ENCODE data around the gene CATSPERD. TPM values are rescaled to one million over a fixed set of nuclear protein-coding genes. Genes with fewer than 3 reads are reported as not detected.
A peak's percentile ranks its signal among the peaks of the same experiment; 100 is the strongest.

CATSPERD gene
- total and polyA plus RNA-seq, 2 of the 4 experiments (the other 2 are of a cell fraction): not detected

DNA sequence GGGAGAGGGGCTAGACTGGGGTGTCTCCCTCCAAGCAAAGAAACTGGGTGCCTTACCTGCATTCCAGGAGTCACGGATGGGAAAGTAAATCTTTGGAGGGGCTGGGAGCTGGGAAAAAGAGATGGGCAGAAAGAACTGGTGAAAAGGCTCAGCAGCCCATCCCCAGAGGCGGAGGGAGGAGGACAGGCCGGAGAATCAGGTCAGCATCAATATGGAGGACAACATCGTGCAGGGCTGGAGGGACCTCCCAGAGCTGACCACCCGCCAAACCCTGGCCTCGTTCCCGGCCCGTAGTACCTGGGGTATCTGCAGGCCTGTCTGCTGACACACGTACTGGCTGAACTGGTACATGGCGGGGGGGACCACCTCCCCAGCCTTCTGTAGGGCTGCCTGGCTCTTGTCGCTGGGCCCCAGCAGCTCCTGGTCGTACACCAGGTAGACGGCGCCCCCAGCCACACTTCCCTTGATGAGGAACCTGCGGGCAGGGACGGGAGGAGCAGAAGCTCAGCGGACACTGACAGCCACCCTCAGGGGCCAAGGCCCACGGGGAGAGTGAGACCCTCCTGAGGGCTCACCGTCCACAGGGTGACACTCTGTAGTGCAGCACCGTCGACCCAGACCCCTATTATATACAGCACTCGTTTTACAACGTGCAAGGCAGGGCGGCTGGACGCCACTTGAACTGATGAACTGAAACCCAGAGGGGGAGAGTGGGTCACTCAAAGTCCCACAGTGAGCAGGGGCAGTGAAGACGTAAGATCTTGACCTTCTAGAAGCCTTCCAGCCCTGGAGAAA lies 41.0 kb upstream of the CATSPERD start:
- Histone ChIP-seq H3K36me3 (ENCODE audit: control insufficient read depth, insufficient read depth, low read length) (no peaks in the 10 kb centered on the region), H3K23ac (ENCODE audit: low read depth, low read length) (peak overlapping the region; percentile 75), H3K14ac (replicated peaks; ENCODE audit: low read depth, low read length) (peak overlapping the region; percentile 68), H4K91ac (ENCODE audit: insufficient read depth, low read depth, low read length) (peak overlapping the region; percentile 87), H3K18ac (ENCODE audit: low read depth, low read length) (peak overlapping the region; percentile 53), H4K20me1 (ENCODE audit: insufficient read depth, low read length) (no peaks in the 10 kb centered on the region; the same call in 1 of the 2 replicates), H2BK120ac (ENCODE audit: low read depth, low read length) (peak overlapping the region; percentile 22; the same call in 1 of the 2 replicates), H4K8ac (ENCODE audit: low read depth in 2 of 2, low read length in 2 of 2) (peak overlapping the region; percentile 88 to 95), H4K5ac (ENCODE audit: low read depth, low read length) (peak overlapping the region; percentile 85), H3K4ac (ENCODE audit: low read depth, low read length) (peak overlapping the region; percentile 85), H2AK5ac (ENCODE audit: low read depth, low read length) (peak overlapping the region; percentile 87), H2AK9ac (replicated peaks; ENCODE audit: low read depth, low read length, poor library complexity) (peak overlapping the region; percentile 97), H3K9ac (ENCODE audit: low read depth, low read length) (peak overlapping the region; percentile 79), H3K4me1 (ENCODE audit: control insufficient read depth, insufficient read depth, low read length) (peaks cover 7% of the 10 kb centered on the region), H3K79me1 (ENCODE audit: low read depth in 1 of 2, low read length in 2 of 2) (peaks cover 15 to 19% of the 10 kb centered on the region in 2 experiments; a peak in 3 of 4 replicates), H3K27me3 (ENCODE audit: control insufficient read depth, insufficient read depth, low read length) (no peaks in the 10 kb centered on the region), H2BK5ac (ENCODE audit: low read depth, low read length, poor library complexity, severe bottlenecking) (peak overlapping the region; percentile 58), H3K4me3 (ENCODE audit: insufficient read depth, low read depth, low read length) (peak overlapping the region; percentile 75), H3K27ac (ENCODE audit: insufficient read depth, low read length) (peak overlapping the region; percentile 69), H2BK20ac (ENCODE audit: low read depth, low read length) (no peak overlapping the region), H2AFZ (replicated peaks; ENCODE audit: low read length, poor library complexity) (peak overlapping the region; percentile 97), H3K9me1 (ENCODE audit: insufficient read depth, low read length) (peaks cover 7% of the 10 kb centered on the region; the same call in 1 of the 2 replicates), H3K4me2 (ENCODE audit: low read depth, low read length) (peak overlapping the region; percentile 99), H3K9me3 (ENCODE audit: control insufficient read depth, insufficient read depth, low read length) (no peaks in the 10 kb centered on the region), H2BK15ac (ENCODE audit: low read depth, low read length) (no peak overlapping the region), H3K56ac (ENCODE audit: extremely low read depth, insufficient read depth, low read length) (peak overlapping the region; percentile 86; the same call in 1 of the 2 replicates)
- intact Hi-C loops (cut with micrococcal nuclease) (no loop called here), dilution Hi-C loops (cut with HindIII; ENCODE audit: low sequenced_read_pairs, unreplicated experiment) (no loop called here), in situ Hi-C loops (cut with MboI; ENCODE audit: low sequenced_read_pairs) (no loop called here)
- ATAC-seq (ENCODE audit: low read depth) (no peak; the same call in 1 of the 2 replicates), DNase-seq (no peak)
- TF ChIP-seq RFX5 (IDR thresholded peaks at IDR 0.05; ENCODE audit: low read depth, low read length) (no peak), RAD21 (IDR thresholded peaks at IDR 0.05; ENCODE audit: low read length) (no peak), BHLHE40 (IDR thresholded peaks at IDR 0.05; ENCODE audit: low read depth, low read length) (no peak), USF2 (IDR thresholded peaks at IDR 0.05; ENCODE audit: low read depth, low read length) (no peak), RCOR1 (IDR thresholded peaks at IDR 0.05; ENCODE audit: insufficient replicate concordance, low read length) (no peak), SMC3 (IDR thresholded peaks at IDR 0.05; ENCODE audit: low read depth, low read length) (no peak), POLR2A (IDR thresholded peaks at IDR 0.05; ENCODE audit: low read depth, low read length) (no peak), MAZ (IDR thresholded peaks at IDR 0.05; ENCODE audit: borderline replicate concordance, low read depth, low read length) (no peak), ELK1 (IDR thresholded peaks at IDR 0.05; ENCODE audit: borderline replicate concordance, low read depth, low read length) (no peak), NFE2L2 (IDR thresholded peaks at IDR 0.05; ENCODE audit: low read depth, low read length) (no peak), MXI1 (IDR thresholded peaks at IDR 0.05; ENCODE audit: borderline replicate concordance, low read depth, low read length) (no peak), CEBPB (IDR thresholded peaks at IDR 0.05; ENCODE audit: low read depth, low read length) (no peak), CHD1 (IDR thresholded peaks at IDR 0.05; ENCODE audit: low read depth, low read length) (no peak)
- TF ChIP-seq, protein P1, sequence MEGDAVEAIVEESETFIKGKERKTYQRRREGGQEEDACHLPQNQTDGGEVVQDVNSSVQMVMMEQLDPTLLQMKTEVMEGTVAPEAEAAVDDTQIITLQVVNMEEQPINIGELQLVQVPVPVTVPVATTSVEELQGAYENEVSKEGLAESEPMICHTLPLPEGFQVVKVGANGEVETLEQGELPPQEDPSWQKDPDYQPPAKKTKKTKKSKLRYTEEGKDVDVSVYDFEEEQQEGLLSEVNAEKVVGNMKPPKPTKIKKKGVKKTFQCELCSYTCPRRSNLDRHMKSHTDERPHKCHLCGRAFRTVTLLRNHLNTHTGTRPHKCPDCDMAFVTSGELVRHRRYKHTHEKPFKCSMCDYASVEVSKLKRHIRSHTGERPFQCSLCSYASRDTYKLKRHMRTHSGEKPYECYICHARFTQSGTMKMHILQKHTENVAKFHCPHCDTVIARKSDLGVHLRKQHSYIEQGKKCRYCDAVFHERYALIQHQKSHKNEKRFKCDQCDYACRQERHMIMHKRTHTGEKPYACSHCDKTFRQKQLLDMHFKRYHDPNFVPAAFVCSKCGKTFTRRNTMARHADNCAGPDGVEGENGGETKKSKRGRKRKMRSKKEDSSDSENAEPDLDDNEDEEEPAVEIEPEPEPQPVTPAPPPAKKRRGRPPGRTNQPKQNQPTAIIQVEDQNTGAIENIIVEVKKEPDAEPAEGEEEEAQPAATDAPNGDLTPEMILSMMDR (conservative IDR thresholded peaks at IDR 0.05; ENCODE audit: low read depth, low read length): no peak
- BruUV-seq (replicated peaks): no TSS peak
- WGBS, 2 experiments (ENCODE audit: extremely low coverage in 2 of 2, insufficient read length in 1 of 2): 51% methylated on average over 10 of the region's 26 CpGs; no CpG with 5 or more reads in 1 of the 2 experiments
- ChIA-PET POLR2A (ENCODE audit: unreplicated experiment) (no interaction called here), CTCF (no interaction called here)
